Measurements from ENCODE around the gene OMP. TPM values are rescaled to one million over a fixed set of nuclear protein-coding genes. Genes with fewer than 3 reads are reported as not detected.

Gene OMP
- total RNA-seq, 2 experiments from 2014 or later: not detected

DNA sequence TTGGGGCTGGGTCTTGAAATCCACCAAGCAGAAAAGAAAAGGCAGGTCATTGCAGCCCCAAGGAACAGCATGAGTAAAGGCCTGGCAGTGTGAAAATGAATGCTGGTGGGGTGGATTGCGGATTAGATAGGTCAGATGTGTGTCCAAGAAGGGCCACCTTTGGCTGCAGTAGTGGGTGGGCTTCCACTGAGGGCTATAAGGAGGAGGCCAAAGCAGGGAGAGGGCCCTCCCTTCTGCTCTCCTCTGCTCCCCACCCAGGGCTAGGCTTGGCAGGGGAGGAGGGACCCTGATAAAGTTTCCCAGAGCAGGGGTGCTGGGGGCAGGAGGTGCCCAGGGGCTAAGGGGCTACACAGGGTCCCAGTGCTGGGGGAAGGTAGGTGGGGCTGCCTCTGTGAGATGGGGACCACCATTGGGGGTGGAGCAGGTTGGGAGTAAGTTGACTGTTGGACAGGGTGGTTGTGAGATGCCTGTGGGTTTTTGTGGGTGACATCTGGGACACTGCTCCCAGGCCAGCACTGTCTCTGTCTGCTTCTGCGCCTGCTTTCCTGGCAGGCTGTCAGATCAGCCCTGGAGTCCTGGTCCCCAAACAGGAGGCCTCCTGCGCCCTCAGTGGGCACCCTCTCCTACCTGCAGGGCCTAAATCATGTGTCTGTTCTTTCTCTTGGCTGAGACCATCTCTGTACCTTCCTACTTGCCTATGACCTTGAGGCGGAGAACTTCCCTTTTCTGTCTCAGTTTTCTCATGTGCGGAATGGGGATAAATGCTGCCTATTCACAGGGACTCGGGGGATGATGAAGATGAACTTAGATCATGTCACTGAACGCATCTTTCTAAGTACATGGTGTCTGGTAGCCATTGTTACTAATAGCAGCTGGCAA, 33.9 kb upstream of the OMP start:
- Histone ChIP-seq H3K36me3 (ENCODE audit: insufficient read depth, low read length) (no peaks in the 10 kb centered on the region), H3K4me1 (ENCODE audit: insufficient read depth, low read length) (peaks cover 39% of the 10 kb centered on the region), H3K9me3 (ENCODE audit: control insufficient read depth in 1 of 2, insufficient read depth in 1 of 2, low read length in 2 of 2) (no peaks in the 10 kb centered on the region), H3K4me3 (ENCODE audit: low read length) (no peak overlapping the region), H3K27me3 (ENCODE audit: control insufficient read depth in 1 of 2, insufficient read depth in 2 of 2, low read length in 2 of 2) (no peaks in the 10 kb centered on the region), H3K27ac (ENCODE audit: low read depth in 1 of 2, low read length in 2 of 2) (no peak overlapping the region)
- DNase-seq: peak in 1 of 14 experiments; percentile 6
- Mint-ChIP-seq H3K9me3 (no peaks in the 10 kb centered on the region), H3K4me3 (peak overlapping the region; percentile 88), H3K36me3 (ENCODE audit: low read depth) (no peaks in the 10 kb centered on the region), H3K4me1 (ENCODE audit: low read depth) (peaks cover 31% of the 10 kb centered on the region), H3K27ac (no peak overlapping the region), H3K27me3 (no peaks in the 10 kb centered on the region)
- CTCF ChIA-PET: interaction anchor here (1.9 kb wide), 1 partner anchor 21 kb away, joined by 5 read pairs; no protein-coding TSS in a partner anchor
- POLR2A ChIA-PET: no interaction called here
- no peak for TF ChIP-seq CTCF (IDR thresholded peaks at IDR 0.05)
- no peak for ATAC-seq (ENCODE audit: poor library complexity)
- intact Hi-C loops (cut with DNase I, micrococcal nuclease): loop anchor here in 1 of 2 experiments (10.0 kb wide), 2 partner anchors 406 to 1506 kb away; partner anchors contain the start of genes NARS2 and PAK1

DNA sequence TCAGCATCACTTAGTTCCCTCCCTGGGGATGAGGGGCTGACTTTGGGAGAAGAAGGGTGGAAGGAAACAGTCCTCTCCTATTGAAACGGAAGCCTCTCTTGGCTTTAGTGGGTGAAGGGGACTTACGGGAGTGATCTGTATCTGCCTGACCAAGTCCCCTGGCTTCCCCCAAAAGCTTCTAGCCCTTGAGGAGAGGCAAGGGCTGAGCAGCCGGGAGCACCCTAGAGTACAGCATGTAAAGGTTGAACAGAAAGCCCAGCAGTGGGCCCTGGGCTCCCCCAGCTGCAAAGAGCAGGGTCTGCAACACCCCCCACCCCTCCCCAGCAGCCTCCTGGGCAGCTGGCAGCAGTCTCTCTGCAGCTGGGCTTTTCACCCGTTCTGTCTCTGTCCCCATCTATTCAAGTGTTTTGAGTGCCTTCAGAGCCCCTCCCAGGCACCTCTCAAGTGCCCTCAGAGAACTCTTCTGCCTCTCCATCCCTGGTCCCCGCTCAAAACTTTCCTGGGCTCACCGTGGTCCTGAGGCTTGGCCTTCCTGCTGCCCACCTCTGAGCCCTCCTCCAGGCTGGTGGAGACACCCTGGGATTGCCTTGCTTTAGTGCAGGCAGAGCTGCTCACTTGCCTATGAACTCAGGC, 33.2 kb upstream of the OMP start:
- Histone ChIP-seq H3K27me3 (ENCODE audit: control insufficient read depth in 1 of 2, insufficient read depth in 2 of 2, low read length in 2 of 2) (no peaks in the 10 kb centered on the region), H3K27ac (ENCODE audit: low read depth in 1 of 2, low read length in 2 of 2) (no peak overlapping the region), H3K36me3 (ENCODE audit: insufficient read depth, low read length) (no peaks in the 10 kb centered on the region), H3K9me3 (ENCODE audit: control insufficient read depth in 1 of 2, insufficient read depth in 1 of 2, low read length in 2 of 2) (no peaks in the 10 kb centered on the region), H3K4me3 (ENCODE audit: low read length) (no peak overlapping the region), H3K4me1 (ENCODE audit: insufficient read depth, low read length) (peaks cover 39% of the 10 kb centered on the region)
- DNase-seq: peak in 1 of 14 experiments; percentile 4
- no peak for TF ChIP-seq CTCF (IDR thresholded peaks at IDR 0.05)
- no peaks in the 10 kb centered on the region for H3K27me3 Mint-ChIP-seq
- ATAC-seq (ENCODE audit: poor library complexity): no peak
- peaks cover 31% of the 10 kb centered on the region for H3K4me1 Mint-ChIP-seq (ENCODE audit: low read depth)
- H3K4me3 Mint-ChIP-seq: peak overlapping the region; percentile 68
- intact Hi-C loops (cut with DNase I, micrococcal nuclease): loop anchor here in 1 of 2 experiments (10.0 kb wide), 2 partner anchors 405 to 1505 kb away; partner anchors contain the start of genes NARS2 and PAK1
- POLR2A ChIA-PET: no interaction called here
- no peaks in the 10 kb centered on the region for H3K9me3 Mint-ChIP-seq
- CTCF ChIA-PET: interaction anchor here (1.9 kb wide), 1 partner anchor 22 kb away, joined by 5 read pairs; no protein-coding TSS in a partner anchor
- no peak overlapping the region for H3K27ac Mint-ChIP-seq
- H3K36me3 Mint-ChIP-seq (ENCODE audit: low read depth): no peaks in the 10 kb centered on the region

- no peak overlapping the region for H3K27ac Mint-ChIP-seq
- peaks cover 39% of the 10 kb centered on the region for H3K4me1 ChIP-seq (ENCODE audit: insufficient read depth, low read length)
- no peak overlapping the region for H3K4me3 ChIP-seq (ENCODE audit: low read length)
- H3K36me3 ChIP-seq (ENCODE audit: insufficient read depth, low read length): no peaks in the 10 kb centered on the region
- no peaks in the 10 kb centered on the region for H3K36me3 Mint-ChIP-seq (ENCODE audit: low read depth)
- no peaks in the 10 kb centered on the region for H3K9me3 Mint-ChIP-seq
- H3K27me3 Mint-ChIP-seq: no peaks in the 10 kb centered on the region
- DNase-seq (no peak), ATAC-seq (ENCODE audit: poor library complexity) (no peak)
- H3K4me1 Mint-ChIP-seq (ENCODE audit: low read depth): peaks cover 31% of the 10 kb centered on the region
- no peaks in the 10 kb centered on the region for H3K27me3 ChIP-seq (ENCODE audit: control insufficient read depth in 1 of 2, insufficient read depth in 2 of 2, low read length in 2 of 2)
- H3K4me3 Mint-ChIP-seq: peak overlapping the region; percentile 30
- intact Hi-C loops (cut with DNase I, micrococcal nuclease): loop anchor here in 1 of 2 experiments (10.0 kb wide), 2 partner anchors 405 to 1505 kb away; partner anchors contain the start of genes NARS2 and PAK1
- no peak overlapping the region for H3K27ac ChIP-seq (ENCODE audit: low read depth in 1 of 2, low read length in 2 of 2)
- no peak for TF ChIP-seq CTCF (IDR thresholded peaks at IDR 0.05)
- CTCF ChIA-PET: no interaction called here
- POLR2A ChIA-PET: no interaction called here
- no peaks in the 10 kb centered on the region for H3K9me3 ChIP-seq (ENCODE audit: control insufficient read depth in 1 of 2, insufficient read depth in 1 of 2, low read length in 2 of 2)
Measured at GRCh38 chr11:77069969-77070582, 32.6 kb upstream of the OMP start.
